Measurements from ENCODE around the gene STEAP3.

GRCh38 chr2:119278946-119279345 is 55.3 kb downstream of the STEAP3 start:
- TF ChIP-seq POLR2A (IDR thresholded peaks at IDR 0.05; ENCODE audit: borderline replicate concordance, extremely low read depth, insufficient read depth, insufficient read length) (no peak), CEBPB (IDR thresholded peaks at IDR 0.05; ENCODE audit: low read depth) (no peak), JUND (IDR thresholded peaks at IDR 0.05) (no peak), SP1 (IDR thresholded peaks at IDR 0.05; ENCODE audit: low read depth) (no peak), CTCF (IDR thresholded peaks at IDR 0.05 in 2 of 3, conservative IDR thresholded peaks at IDR 0.05 in 1 of 3; ENCODE audit: borderline replicate concordance in 1 of 3, insufficient read depth in 1 of 3, low read depth in 2 of 3, low read length in 2 of 3) (no peak), TCF7L2 (IDR thresholded peaks at IDR 0.05; ENCODE audit: borderline replicate concordance, extremely low read depth, insufficient read depth, insufficient read length) (no peak), MAX (IDR thresholded peaks at IDR 0.05) (no peak), ZNF274 (IDR thresholded peaks at IDR 0.05; ENCODE audit: low read depth, low read length) (no peak), POLR2AphosphoS5 (IDR thresholded peaks at IDR 0.05; ENCODE audit: low read depth, low read length) (no peak), REST (IDR thresholded peaks at IDR 0.05; ENCODE audit: low read depth) (no peak)

Measured in HCT116 (cell line).